Sigmoid colon (tissue), 7 donors: ENCODE measurements around the gene HELZ. TPM values are rescaled to one million over a fixed set of nuclear protein-coding genes. Genes with fewer than 3 reads are reported as not detected.

Source experiments
- DNase-seq: peaks from one replicate; pipeline ENCODE4 v3.0.0-alpha.2; 2019
- H3K27ac ChIP-seq, 4 donors: fragments of 200-600 bp; sonication (generic); one replicate each; pipeline ENCODE4 v1.5.1; 2016 to 2019; ENCODE audit warnings: mild to moderate bottlenecking in 1 of 4
- H3K27me3 ChIP-seq, 3 donors: fragments of 200-600 bp; sonication (generic); one replicate each; pipeline ENCODE4 v1.5.1; 2019; ENCODE audit warnings: mild to moderate bottlenecking in 1 of 3
- H3K36me3 ChIP-seq, 4 donors: fragments of 200-600 bp; sonication (generic); one replicate each; pipeline ENCODE4 v1.5.1; 2016 to 2019
- H3K4me1 ChIP-seq, 4 donors: fragments of 200-600 bp; sonication (generic); one replicate each; pipeline ENCODE4 v1.5.1; 2017 to 2019
- H3K4me3 ChIP-seq, 4 donors: fragments of 200-600 bp; sonication (generic); one replicate each; pipeline ENCODE4 v1.5.1; 2017 to 2019; ENCODE audit warnings: mild to moderate bottlenecking in 2 of 4, moderate library complexity in 1 of 4
- H3K9me3 ChIP-seq, 4 donors: fragments of 200-600 bp in 3 of 4; sonication (generic) in 3 of 4; one replicate each; pipeline versions ENCODE4 v1.5.1 to v1.6.1; 2013 to 2019
- CTCF ChIP-seq, 4 experiments: fragments of 450-650 bp in 3 of 4; fragments of 200-600 bp in 1 of 4; IDR thresholded peaks; one replicate each; pipeline ENCODE4 v1.5.1; 2016 to 2019; ENCODE audit warnings: antibody characterized with exemption in 4 of 4, mild to moderate bottlenecking in 3 of 4, moderate library complexity in 2 of 4
- EP300 ChIP-seq, 4 donors: sonication (generic); formaldehyde crosslinking; IDR thresholded peaks; one replicate each; pipeline ENCODE4 v1.6.1; 2017; ENCODE audit warnings: antibody characterized with exemption in 4 of 4
- POLR2A ChIP-seq, 2 donors: fragments of 450-650 bp; IDR thresholded peaks; one replicate each; pipeline ENCODE4 v1.6.1; 2016; ENCODE audit warnings: antibody characterized with exemption in 2 of 2, mild to moderate bottlenecking in 2 of 2, moderate library complexity in 2 of 2
- POLR2AphosphoS5 ChIP-seq, 4 donors: sonication (generic); formaldehyde crosslinking; IDR thresholded peaks; one replicate each; pipeline ENCODE4 v1.6.1; 2017; ENCODE audit warnings: antibody characterized with exemption in 4 of 4
- WGBS, 2 donors: extraction: QIAGEN DNeasy Blood & Tissue Kit; methylation state at CpG; one replicate each; pipeline ENCODE4 v1.1.7; 2013; 5-methylcytosine and 5-hydroxymethylcytosine counted together
- intact Hi-C: fragments of 100-400 bp; cut with DNase I; formaldehyde crosslinking; loops from one replicate; pipeline ENCODE4 v1.15.1; 2023
- polyA plus RNA-seq, 3 donors: library from polyadenylated mRNA; stranded (reverse); fragments of 200-250 nt; gene quantifications; one replicate each; pipeline ENCODE4 v1.2.3, GENCODE V29; 2013
- total RNA-seq, 4 donors: library from RNA; depleted of rRNA; stranded (reverse); fragments of >200 nt; gene quantifications; one replicate each; pipeline ENCODE4 v1.1.0, GENCODE V29; 2016
- donor health status: healthy with polysubstance abuse.
- donor health status: Bipolar disorder and iron deficiency.
- donor health status: healthy.

The HELZ gene
- total and polyA plus RNA-seq, 7 donors, result 2.4 to 61.5 (median 31.7) TPM

DNA sequence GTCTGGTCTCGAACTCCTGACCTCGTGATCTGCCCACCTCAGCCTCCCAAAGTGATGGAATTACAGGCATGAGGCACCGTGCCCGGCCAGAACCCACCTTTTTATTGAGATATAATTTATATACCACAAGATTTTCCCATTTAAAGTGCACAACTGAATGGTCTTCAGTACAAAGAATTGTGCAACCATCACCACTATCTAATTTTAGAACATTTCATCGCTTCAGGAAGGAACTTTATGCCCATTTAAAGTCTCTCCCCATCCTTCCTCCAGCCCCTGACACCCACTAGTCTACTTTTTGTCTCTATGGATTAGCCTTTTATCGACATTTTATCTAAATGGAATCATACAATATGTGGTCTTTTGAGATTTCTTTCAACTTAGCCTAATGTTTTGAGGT, 25.4 kb upstream of the HELZ start:
- intact Hi-C loops, result no loop called here
- WGBS, 2 donors, result 77 to 86% methylated on average over 6 of the region's 6 CpGs
- no peak for DNase-seq
- TF ChIP-seq CTCF (IDR thresholded peaks at IDR 0.05), result no peak
- TF ChIP-seq POLR2A (IDR thresholded peaks at IDR 0.05), result no peak
- no peak for TF ChIP-seq EP300 (IDR thresholded peaks at IDR 0.05)
- TF ChIP-seq POLR2AphosphoS5 (IDR thresholded peaks at IDR 0.05), result no peak
- no peaks in the 10 kb centered on the region for H3K36me3 ChIP-seq
- no peak overlapping the region for H3K4me3 ChIP-seq
- H3K27ac ChIP-seq, result no peak overlapping the region
- H3K9me3 ChIP-seq, result no peaks in the 10 kb centered on the region
- H3K27me3 ChIP-seq, result no peaks in the 10 kb centered on the region
- no peaks in the 10 kb centered on the region for H3K4me1 ChIP-seq

- no peak for DNase-seq
- no peak overlapping the region for H3K27ac ChIP-seq
- intact Hi-C loops, result no loop called here
- WGBS, 2 donors, result 91 to 92% methylated on average over 7 of the region's 7 CpGs
- H3K4me1 ChIP-seq, result no peaks in the 10 kb centered on the region
- no peaks in the 10 kb centered on the region for H3K27me3 ChIP-seq
- H3K4me3 ChIP-seq, result no peak overlapping the region
- TF ChIP-seq CTCF (IDR thresholded peaks at IDR 0.05) (no peak), POLR2AphosphoS5 (IDR thresholded peaks at IDR 0.05) (no peak), POLR2A (IDR thresholded peaks at IDR 0.05) (no peak), EP300 (IDR thresholded peaks at IDR 0.05) (no peak)
- H3K9me3 ChIP-seq, result no peaks in the 10 kb centered on the region
- no peaks in the 10 kb centered on the region for H3K36me3 ChIP-seq
Observed at GRCh38 chr17:67266496-67266895, 21.5 kb upstream of the HELZ start.

DNA sequence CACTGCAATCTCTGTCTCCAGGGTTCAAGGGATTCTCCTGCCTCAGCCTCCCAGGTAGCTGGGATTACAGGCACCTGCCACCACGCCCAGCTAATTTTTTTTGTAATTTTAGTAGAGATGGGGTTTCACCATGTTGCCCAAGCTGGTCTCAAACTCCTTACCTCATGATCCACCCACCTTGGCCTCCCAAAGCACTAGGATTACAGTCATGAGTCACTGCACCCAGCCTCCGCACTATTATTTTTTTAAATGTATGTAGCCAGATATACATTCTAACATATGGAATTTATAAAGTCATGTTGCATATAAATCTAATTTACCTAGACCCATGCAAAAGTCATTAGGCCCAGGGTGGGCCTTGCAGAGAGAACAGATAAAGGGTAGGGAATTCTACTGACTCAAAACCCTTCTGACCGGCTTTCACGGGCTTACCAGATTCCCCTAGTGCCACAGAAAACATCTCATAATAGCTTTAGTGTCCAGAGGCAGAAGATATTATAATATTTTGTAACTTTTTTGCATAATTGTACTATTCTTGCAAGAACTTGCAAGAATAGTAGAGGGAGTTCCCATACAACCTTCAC, 20.5 kb upstream of the HELZ start:
- no peak for TF ChIP-seq POLR2AphosphoS5 (IDR thresholded peaks at IDR 0.05)
- TF ChIP-seq POLR2A (IDR thresholded peaks at IDR 0.05), result no peak
- no peak for TF ChIP-seq CTCF (IDR thresholded peaks at IDR 0.05)
- TF ChIP-seq EP300 (IDR thresholded peaks at IDR 0.05), result no peak
- H3K9me3 ChIP-seq, result no peaks in the 10 kb centered on the region
- no peaks in the 10 kb centered on the region for H3K27me3 ChIP-seq
- WGBS, 2 donors, result 95 to 96% methylated on average over 4 of the region's 4 CpGs
- H3K36me3 ChIP-seq, result no peaks in the 10 kb centered on the region
- no peak overlapping the region for H3K4me3 ChIP-seq
- no peak overlapping the region for H3K27ac ChIP-seq
- intact Hi-C loops, result no loop called here
- DNase-seq, result no peak
- H3K4me1 ChIP-seq, result no peaks in the 10 kb centered on the region

- Histone ChIP-seq H3K4me1 (no peaks in the 10 kb centered on the region), H3K36me3 (no peaks in the 10 kb centered on the region), H3K9me3 (no peaks in the 10 kb centered on the region), H3K27ac (no peak overlapping the region), H3K27me3 (no peaks in the 10 kb centered on the region), H3K4me3 (no peak overlapping the region)
- intact Hi-C loops, result no loop called here
- TF ChIP-seq EP300 (IDR thresholded peaks at IDR 0.05) (no peak), POLR2A (IDR thresholded peaks at IDR 0.05) (no peak), POLR2AphosphoS5 (IDR thresholded peaks at IDR 0.05) (no peak), CTCF (IDR thresholded peaks at IDR 0.05) (no peak)
- 24 to 65% methylated on average over 7 of the region's 7 CpGs for WGBS, 2 donors
- no peak for DNase-seq
Observed at GRCh38 chr17:67262435-67263117, 17.6 kb upstream of the HELZ start.
